Measurements from ENCODE around the gene NCKAP5.

Gene NCKAP5

GRCh38 chr2:133123393-133123792 is 444.9 kb downstream of the NCKAP5 start:
- no peak for DNase-seq

- DNase-seq, result no peak
Observed at GRCh38 chr2:133122529-133122928, 445.7 kb downstream of the NCKAP5 start.

- DNase-seq, result no peak
Observed at GRCh38 chr2:133120310-133120709, 448.0 kb downstream of the NCKAP5 start.

GRCh38 chr2:133110201-133110600 is 458.1 kb downstream of the NCKAP5 start:
- no peak for DNase-seq

GRCh38 chr2:133109772-133110171 is 458.5 kb downstream of the NCKAP5 start:
- DNase-seq, result no peak

GRCh38 chr2:133107058-133107815 is 461.0 kb downstream of the NCKAP5 start:
- DNase-seq, result no peak

- DNase-seq, result no peak
Observed at GRCh38 chr2:133104871-133105270, 463.4 kb downstream of the NCKAP5 start.

GRCh38 chr2:133098787-133099186 is 469.5 kb downstream of the NCKAP5 start:
- no peak for DNase-seq

- DNase-seq, result no peak
Observed at GRCh38 chr2:133097666-133098065, 470.6 kb downstream of the NCKAP5 start.

GRCh38 chr2:133092571-133092970 is 475.7 kb downstream of the NCKAP5 start:
- DNase-seq, result no peak

- DNase-seq, result no peak
Observed at GRCh38 chr2:133090358-133090757, 477.9 kb downstream of the NCKAP5 start.

- DNase-seq, result no peak
Observed at GRCh38 chr2:133086176-133086575, 482.1 kb downstream of the NCKAP5 start.

GRCh38 chr2:133085646-133086045 is 482.6 kb downstream of the NCKAP5 start:
- no peak for DNase-seq

- DNase-seq, result no peak
Observed at GRCh38 chr2:133082034-133082433, 486.2 kb downstream of the NCKAP5 start.

- DNase-seq, result no peak
Observed at GRCh38 chr2:133080822-133081221, 487.4 kb downstream of the NCKAP5 start.

- no peak for DNase-seq
Observed at GRCh38 chr2:133078667-133079411, 489.4 kb downstream of the NCKAP5 start.

- DNase-seq, result no peak
Observed at GRCh38 chr2:133077269-133077822, 490.9 kb downstream of the NCKAP5 start.

GRCh38 chr2:133072837-133073694 is 495.2 kb downstream of the NCKAP5 start:
- no peak for DNase-seq

- DNase-seq, result no peak
Observed at GRCh38 chr2:133063775-133064174, 504.5 kb downstream of the NCKAP5 start.

- no peak for DNase-seq
Observed at GRCh38 chr2:133062931-133063665, 505.2 kb downstream of the NCKAP5 start.

GRCh38 chr2:133061874-133062593 is 506.2 kb downstream of the NCKAP5 start:
- no peak for DNase-seq

- no peak for DNase-seq
Observed at GRCh38 chr2:133054297-133054696, 514.0 kb downstream of the NCKAP5 start.

Measured in activated CD4-positive, alpha-beta T cell treated with anti-CD3 and anti-CD28 coated beads for 1 hour (primary cell).